ENCODE results near the gene ROBO1.
A peak's percentile ranks its signal among the peaks of the same experiment; 100 is the strongest.

ROBO1 gene

GRCh38 chr3:78659386-78659987, 1108.3 kb downstream of the ROBO1 start:
- peak; percentile 19 to 23 for DNase-seq

GRCh38 chr3:78647726-78648125, 1120.1 kb downstream of the ROBO1 start:
- no peak for DNase-seq

GRCh38 chr3:78645628-78646310, 1122.0 kb downstream of the ROBO1 start:
- no peak for DNase-seq

- DNase-seq, result no peak
Observed at GRCh38 chr3:78644847-78645246, 1123.0 kb downstream of the ROBO1 start.

GRCh38 chr3:78642226-78643035, 1125.4 kb downstream of the ROBO1 start:
- DNase-seq, result no peak

GRCh38 chr3:78641703-78642102, 1126.1 kb downstream of the ROBO1 start:
- DNase-seq, result no peak

- no peak for DNase-seq
Observed at GRCh38 chr3:78634316-78634715, 1133.5 kb downstream of the ROBO1 start.

- no peak for DNase-seq
Observed at GRCh38 chr3:78633626-78634025, 1134.2 kb downstream of the ROBO1 start.

GRCh38 chr3:78632925-78633553, 1134.8 kb downstream of the ROBO1 start:
- DNase-seq, result no peak

GRCh38 chr3:78629544-78629943, 1138.3 kb downstream of the ROBO1 start:
- no peak for DNase-seq

GRCh38 chr3:78621061-78621716, 1146.6 kb downstream of the ROBO1 start:
- DNase-seq, result no peak

GRCh38 chr3:78614486-78614885, 1153.3 kb downstream of the ROBO1 start:
- no peak for DNase-seq

GRCh38 chr3:78613421-78613879, 1154.3 kb downstream of the ROBO1 start:
- no peak for DNase-seq

GRCh38 chr3:78611278-78611677, 1156.5 kb downstream of the ROBO1 start:
- no peak for DNase-seq

GRCh38 chr3:78610462-78611125, 1157.2 kb downstream of the ROBO1 start:
- no peak for DNase-seq

GRCh38 chr3:78606756-78607155, 1161.0 kb downstream of the ROBO1 start:
- no peak for DNase-seq

GRCh38 chr3:78605178-78605577, 1162.6 kb downstream of the ROBO1 start:
- no peak for DNase-seq

- DNase-seq, result no peak
Observed at GRCh38 chr3:78604341-78604740, 1163.5 kb downstream of the ROBO1 start.

- DNase-seq, result no peak
Observed at GRCh38 chr3:78601249-78601648, 1166.5 kb downstream of the ROBO1 start.

- DNase-seq, result no peak
Observed at GRCh38 chr3:78589778-78590177, 1178.0 kb downstream of the ROBO1 start.

- DNase-seq, result no peak
Observed at GRCh38 chr3:78588906-78589621, 1178.7 kb downstream of the ROBO1 start.

GRCh38 chr3:78580681-78581080, 1187.1 kb downstream of the ROBO1 start:
- no peak for DNase-seq

Data from stimulated activated CD4-positive, alpha-beta T cell treated with anti-CD3 and anti-CD28 coated beads, Interleukin-2, amount 100 ng/mL, for 24 hours (primary cell).